AG09309 (cell line): ENCODE measurements around the gene COL17A1.

ENCODE experiments used
- DNase-seq: peaks from one replicate; pipeline ENCODE4 v3.0.0-alpha.2; 2010; ENCODE audit warnings: low read depth
- H3K4me3 ChIP-seq: 2 replicates; pipeline ENCODE4 v1.5.1; 2011; ENCODE audit warnings: mild to moderate bottlenecking, low read depth, low read length, moderate library complexity; ENCODE audit not compliant: control insufficient read depth
- CTCF ChIP-seq: IDR thresholded peaks from 2 replicates; pipeline ENCODE4 v1.5.1; 2011; ENCODE audit warnings: mild to moderate bottlenecking, low read depth, low read length, inconsistent platforms; ENCODE audit not compliant: insufficient read depth, control insufficient read depth; ENCODE audit errors: missing control alignments

Gene COL17A1

DNA sequence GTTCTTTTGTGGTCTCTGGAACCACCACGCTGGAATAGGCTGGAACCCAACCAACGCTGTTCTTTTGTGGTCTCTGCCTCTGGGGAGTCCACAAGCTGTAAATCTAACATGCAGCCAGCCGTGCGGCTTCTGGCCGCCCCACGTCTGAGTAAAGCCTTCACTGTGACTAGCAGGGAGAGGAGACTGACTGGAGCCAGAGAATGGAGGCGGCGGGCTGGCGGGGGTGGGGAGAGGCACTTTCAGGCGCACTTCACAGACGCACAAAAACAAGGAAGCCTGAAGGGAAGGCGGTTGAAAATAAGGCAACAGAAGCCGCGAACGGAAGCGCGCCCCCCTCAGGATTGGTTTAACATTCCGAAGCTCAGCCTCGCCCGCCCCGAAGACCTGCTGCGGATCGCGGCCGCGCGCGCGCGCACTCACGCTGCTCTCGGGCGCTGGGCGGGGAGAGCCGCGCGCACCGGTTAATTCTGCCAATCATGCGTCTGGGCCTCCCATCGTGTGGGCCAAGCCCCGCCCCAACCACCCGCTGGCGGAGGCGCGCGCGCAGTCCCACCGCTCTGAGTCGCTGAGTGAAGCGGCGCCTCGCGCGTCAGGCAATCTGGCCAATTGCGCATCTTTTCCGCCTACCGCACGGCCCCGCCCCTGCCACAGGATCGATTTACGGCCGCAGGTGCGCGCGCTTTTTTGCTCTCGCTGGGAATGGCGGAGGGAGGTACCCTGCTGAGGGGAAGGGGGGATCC lies 36.0 kb upstream of the COL17A1 start, which contains the start of gene SFR1:
TSS of gene SFR1 (plus strand) at position 687 of the 740 bp plus-strand sequence. CDS start at position 700, 13 bp downstream.
- TF ChIP-seq CTCF = peak; percentile 57
- H3K4me3 ChIP-seq = peak within 1 kb of the TSS; percentile 91
- DNase-seq = peak; percentile 88

DNA sequence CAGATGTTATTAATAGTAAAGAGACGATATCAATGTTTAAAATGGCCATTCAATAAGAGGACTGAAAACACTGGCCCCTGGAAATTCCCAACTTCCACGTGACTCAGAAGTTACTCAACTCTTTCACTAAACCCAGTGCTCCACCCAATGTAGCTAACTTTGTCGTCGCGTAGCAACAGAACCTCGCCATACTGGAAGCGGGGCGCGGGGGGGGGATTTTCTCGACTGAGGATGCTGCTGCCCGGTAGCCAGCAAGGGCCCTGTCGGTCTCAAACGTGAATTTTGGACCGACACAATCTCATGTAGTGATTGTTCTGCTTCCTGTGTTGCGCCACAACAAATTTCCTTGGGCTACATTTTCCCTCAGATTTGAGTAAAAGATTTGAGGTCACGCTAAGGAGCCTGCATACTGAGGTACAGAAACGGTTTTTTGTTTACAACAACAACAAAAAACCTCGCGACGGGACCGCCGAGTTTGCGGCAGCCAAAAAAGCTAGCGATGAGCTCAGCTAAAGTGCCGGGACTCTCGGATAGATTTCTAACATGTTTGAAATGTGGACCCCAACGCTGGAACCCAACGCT lies 35.3 kb upstream of the COL17A1 start:
- DNase-seq = peak; percentile 81
- TF ChIP-seq CTCF = no peak
- peak overlapping the region; percentile 69 for H3K4me3 ChIP-seq

GRCh38 chr10:104120512-104120902 lies 34.8 kb upstream of the COL17A1 start:
- peak overlapping the region; percentile 69; the same call in 1 of the 2 replicates for H3K4me3 ChIP-seq
- no peak for DNase-seq
- no peak for TF ChIP-seq CTCF

- no peak for TF ChIP-seq CTCF
- DNase-seq = no peak
- no peak overlapping the region for H3K4me3 ChIP-seq
Measured at GRCh38 chr10:104119996-104120395, 34.3 kb upstream of the COL17A1 start.

DNA sequence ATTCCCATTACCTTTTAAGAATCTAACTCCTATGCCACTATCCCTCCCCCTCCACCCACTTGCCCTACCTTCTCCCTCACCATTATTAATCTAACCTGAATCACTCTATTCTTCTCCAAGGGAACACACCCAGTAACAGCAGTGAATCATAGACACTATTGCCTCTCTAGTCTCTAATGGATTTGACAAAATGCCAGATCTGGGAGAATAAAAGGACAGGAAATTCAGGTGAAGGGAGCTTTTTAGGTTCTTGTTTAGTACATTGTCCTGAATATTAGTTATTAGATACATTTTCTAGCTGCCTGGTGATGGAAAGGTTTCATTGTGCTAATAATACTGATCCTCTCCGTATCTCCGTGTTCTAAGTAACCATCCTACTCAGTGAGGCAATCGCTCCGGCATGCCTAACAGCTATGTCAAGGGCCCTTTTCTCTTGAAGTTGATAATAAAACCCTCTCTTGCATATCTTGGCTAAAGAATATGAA lies 32.2 kb upstream of the COL17A1 start:
- no peak for TF ChIP-seq CTCF
- DNase-seq = no peak
- H3K4me3 ChIP-seq = no peak overlapping the region

GRCh38 chr10:104113376-104113956 lies 27.8 kb upstream of the COL17A1 start:
- H3K4me3 ChIP-seq = no peak overlapping the region
- no peak for TF ChIP-seq CTCF
- no peak for DNase-seq
